Bronchial epithelial cell (primary cell): ENCODE results near the gene PLCB1. TPM values are rescaled to one million over a fixed set of nuclear protein-coding genes. Genes with fewer than 3 reads are reported as not detected.

Experiments
- DNase-seq: peaks from one replicate; pipeline ENCODE4 v3.0.0-alpha.2; 2010; ENCODE audit warnings: low read depth
- FAIRE-seq: peaks from 2 replicates; lab custom pipeline; 2011; peaks lifted over from hg19 to GRCh38; lab: Jason Lieb, UNC
- H3K27me3 ChIP-seq: 2 replicates; pipeline ENCODE4 v1.5.1; 2011; ENCODE audit warnings: low read length; ENCODE audit not compliant: control insufficient read depth, insufficient read depth
- H3K36me3 ChIP-seq: 2 replicates; pipeline ENCODE4 v1.5.1; 2011; ENCODE audit warnings: low read length; ENCODE audit not compliant: control insufficient read depth, insufficient read depth
- H3K4me3 ChIP-seq: 2 replicates; pipeline ENCODE4 v1.5.1; 2011; ENCODE audit warnings: mild to moderate bottlenecking, low read depth, low read length, control low read depth
- CTCF ChIP-seq: IDR thresholded peaks from 2 replicates; pipeline ENCODE4 v1.5.1; 2011; ENCODE audit warnings: mild to moderate bottlenecking, moderate library complexity, low read length, control low read depth, inconsistent platforms; ENCODE audit not compliant: insufficient read depth, severe bottlenecking
- total RNA-seq: library from RNA; depleted of rRNA; stranded (reverse); fragments of >200 nt; gene quantifications from 2 replicates; pipeline ENCODE4 v1.2.1, GENCODE V29; 2014

PLCB1 gene
- total RNA-seq, 1 donor from 2014 or later, result 1.1 TPM

DNA sequence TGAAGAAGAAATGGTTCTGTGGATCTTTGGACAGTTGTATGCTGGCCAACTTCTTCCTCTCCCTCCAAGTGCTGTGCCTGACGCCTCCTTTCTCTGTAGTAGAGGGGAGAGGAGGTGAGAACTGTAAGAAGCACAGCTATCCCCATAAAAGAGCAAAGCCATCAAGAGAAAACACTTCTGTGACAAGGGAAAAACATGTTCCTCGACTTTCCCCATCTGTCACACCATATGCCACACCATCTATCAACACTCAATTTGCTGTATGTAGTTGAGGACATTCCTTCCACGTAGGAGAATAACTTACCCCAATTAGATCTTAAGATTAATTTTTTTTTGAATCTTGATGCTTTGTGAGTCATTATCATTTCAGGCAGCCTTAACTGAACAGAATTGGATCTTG is 780.7 kb downstream of the PLCB1 start:
- TF ChIP-seq CTCF, result no peak
- H3K27me3 ChIP-seq, result no peaks in the 10 kb centered on the region
- DNase-seq (no peak), FAIRE-seq (no peak)
- no peaks in the 10 kb centered on the region for H3K36me3 ChIP-seq
- H3K4me3 ChIP-seq, result no peak overlapping the region

DNA sequence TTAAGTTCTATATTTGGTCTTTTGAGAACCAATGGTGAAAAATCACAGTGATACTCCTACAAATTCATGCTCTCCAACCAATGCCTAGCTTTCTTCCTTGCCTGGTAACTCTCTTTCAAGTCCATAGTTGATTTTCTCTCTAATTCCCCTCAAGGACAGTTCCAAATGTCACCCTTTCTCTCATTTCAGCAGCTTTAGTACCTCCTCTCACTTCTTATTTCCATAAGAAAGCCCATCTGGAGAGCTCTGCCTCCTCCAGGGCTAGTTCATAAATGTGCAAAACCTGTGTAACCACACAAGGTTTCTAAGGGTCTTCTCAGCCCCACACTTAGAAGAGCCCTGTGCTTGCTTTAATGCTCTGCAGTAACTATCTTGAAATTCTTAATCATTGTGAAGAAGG is 781.4 kb downstream of the PLCB1 start:
- FAIRE-seq (no peak), DNase-seq (no peak)
- TF ChIP-seq CTCF, result no peak
- Histone ChIP-seq H3K36me3 (no peaks in the 10 kb centered on the region), H3K4me3 (no peak overlapping the region), H3K27me3 (no peaks in the 10 kb centered on the region)

DNA sequence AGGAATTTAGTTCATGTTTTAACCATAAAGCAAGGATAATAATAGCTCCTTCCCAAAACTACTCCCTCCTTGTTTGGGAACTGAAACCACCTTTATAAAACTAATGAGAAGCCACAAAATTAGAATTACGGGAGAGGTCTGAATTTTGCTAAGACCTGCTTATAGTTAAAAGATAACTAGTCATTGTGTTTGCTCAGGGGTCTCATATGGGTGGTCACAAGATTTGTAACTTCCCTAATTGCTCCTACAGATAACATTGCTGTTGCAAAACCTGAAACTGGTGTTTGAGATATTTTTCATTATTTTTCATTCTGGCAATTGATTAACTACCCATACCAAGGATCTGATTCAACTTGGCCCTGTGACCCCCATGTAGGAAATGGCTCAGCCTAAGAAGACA is 782.4 kb downstream of the PLCB1 start:
- TF ChIP-seq CTCF, result no peak
- DNase-seq (no peak), FAIRE-seq (no peak)
- Histone ChIP-seq H3K4me3 (no peak overlapping the region), H3K27me3 (no peaks in the 10 kb centered on the region), H3K36me3 (no peaks in the 10 kb centered on the region)

- no peaks in the 10 kb centered on the region for H3K27me3 ChIP-seq
- FAIRE-seq, result no peak
- DNase-seq, result no peak
- no peak overlapping the region for H3K4me3 ChIP-seq
- no peaks in the 10 kb centered on the region for H3K36me3 ChIP-seq
- TF ChIP-seq CTCF, result no peak
Measured at GRCh38 chr20:8917084-8917483, 785.0 kb downstream of the PLCB1 start.

GRCh38 chr20:8918145-8918544 is 786.1 kb downstream of the PLCB1 start:
- FAIRE-seq (no peak), DNase-seq (no peak)
- Histone ChIP-seq H3K27me3 (no peaks in the 10 kb centered on the region), H3K4me3 (no peak overlapping the region), H3K36me3 (no peaks in the 10 kb centered on the region)
- TF ChIP-seq CTCF, result no peak

GRCh38 chr20:8924539-8924938 is 792.5 kb downstream of the PLCB1 start:
- FAIRE-seq, result no peak
- H3K4me3 ChIP-seq, result no peak overlapping the region
- no peaks in the 10 kb centered on the region for H3K27me3 ChIP-seq
- no peak for DNase-seq
- no peak for TF ChIP-seq CTCF
- no peaks in the 10 kb centered on the region for H3K36me3 ChIP-seq
